Measurements from ENCODE around the gene AQP12B.
"Not testable (repeated sequence)": the region's sequence is repeated elsewhere in the genome, so short reads cannot be mapped to it uniquely, and the experiment has no call there.

AQP12B gene, protein sequence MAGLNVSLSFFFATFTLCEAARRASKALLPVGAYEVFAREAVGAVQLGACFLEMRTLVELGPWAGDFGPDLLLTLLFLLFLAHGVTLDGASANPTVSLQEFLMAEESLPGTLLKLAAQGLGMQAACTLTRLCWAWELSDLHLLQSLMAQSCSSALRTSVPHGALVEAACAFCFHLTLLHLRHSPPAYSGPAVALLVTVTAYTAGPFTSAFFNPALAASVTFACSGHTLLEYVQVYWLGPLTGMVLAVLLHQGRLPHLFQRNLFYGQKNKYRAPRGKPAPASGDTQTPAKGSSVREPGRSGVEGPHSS

DNA sequence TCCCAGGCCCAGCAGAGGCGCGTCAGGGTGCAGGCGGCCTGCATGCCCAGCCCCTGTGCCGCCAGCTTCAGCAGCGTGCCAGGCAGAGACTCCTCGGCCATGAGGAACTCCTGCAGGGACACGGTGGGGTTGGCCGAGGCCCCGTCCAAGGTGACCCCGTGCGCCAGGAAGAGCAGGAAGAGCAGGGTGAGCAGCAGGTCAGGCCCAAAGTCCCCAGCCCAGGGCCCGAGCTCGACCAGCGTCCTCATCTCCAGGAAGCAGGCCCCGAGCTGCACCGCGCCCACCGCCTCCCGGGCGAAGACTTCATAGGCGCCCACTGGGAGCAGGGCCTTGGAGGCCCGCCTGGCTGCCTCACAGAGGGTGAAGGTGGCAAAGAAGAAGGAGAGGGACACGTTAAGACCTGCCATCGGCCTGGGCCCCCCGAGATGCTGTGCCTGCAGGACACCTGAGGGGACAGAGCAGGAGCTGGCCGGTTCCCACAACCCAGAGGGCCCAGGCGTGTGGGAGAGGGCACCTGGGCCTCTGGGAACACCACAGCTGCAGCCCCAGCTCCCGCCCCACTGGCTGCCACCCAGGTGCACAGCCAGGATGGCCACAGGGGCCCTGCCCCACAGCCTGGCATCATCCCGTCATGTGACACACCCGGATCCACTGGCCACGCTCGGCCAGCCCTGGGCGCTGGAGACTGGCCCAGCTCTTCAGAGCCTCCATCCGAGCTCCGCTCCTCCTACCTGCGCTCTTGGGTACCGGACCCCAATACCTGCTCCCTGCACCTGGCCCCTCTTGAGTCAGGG lies at the start of gene AQP12B:
TSS of gene AQP12B (minus strand) at position 455 of the 794 bp plus-strand sequence. CDS start at position 407, 48 bp downstream.
- DNase-seq: not testable (repeated sequence)

DNA sequence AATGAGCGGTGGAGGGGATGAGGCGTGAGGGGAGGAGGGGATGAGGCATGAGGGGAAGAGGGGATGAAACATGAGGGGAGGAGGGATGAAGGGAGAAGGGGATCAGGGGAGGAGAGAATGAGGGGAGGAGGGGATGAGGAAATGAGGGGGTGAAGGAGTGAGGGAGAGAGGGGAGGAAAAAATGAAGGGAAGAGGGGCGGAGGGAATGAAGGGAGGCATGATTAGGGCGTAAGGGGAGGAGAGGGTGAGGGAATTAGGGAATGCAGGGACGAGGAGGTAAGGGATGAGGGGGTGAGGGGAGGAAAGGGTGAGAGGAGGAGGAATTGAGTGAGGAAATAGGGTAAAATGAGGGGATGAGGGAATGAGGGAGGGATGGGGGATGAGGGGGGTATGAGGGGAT lies 49.5 kb upstream of the AQP12B start:
- no peak for DNase-seq

DNA sequence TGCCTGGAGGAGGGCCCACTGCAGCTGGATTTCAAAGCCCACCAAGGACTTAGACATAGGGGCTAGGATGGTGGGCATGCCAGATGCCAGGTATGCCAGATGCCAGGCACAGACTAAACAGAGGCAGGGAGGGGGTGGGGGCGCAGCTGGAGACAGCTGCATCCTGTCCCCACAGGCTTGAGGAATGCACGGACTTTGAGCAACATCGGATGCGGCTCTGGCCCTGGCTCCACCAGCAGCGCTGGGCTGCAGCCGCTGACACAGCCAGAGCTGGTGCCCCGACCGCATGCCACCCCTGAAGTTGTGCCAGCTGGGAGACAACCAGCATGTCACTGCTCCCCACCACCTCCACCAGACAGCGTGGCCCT lies 48.5 kb upstream of the AQP12B start:
- DNase-seq: no peak

DNA sequence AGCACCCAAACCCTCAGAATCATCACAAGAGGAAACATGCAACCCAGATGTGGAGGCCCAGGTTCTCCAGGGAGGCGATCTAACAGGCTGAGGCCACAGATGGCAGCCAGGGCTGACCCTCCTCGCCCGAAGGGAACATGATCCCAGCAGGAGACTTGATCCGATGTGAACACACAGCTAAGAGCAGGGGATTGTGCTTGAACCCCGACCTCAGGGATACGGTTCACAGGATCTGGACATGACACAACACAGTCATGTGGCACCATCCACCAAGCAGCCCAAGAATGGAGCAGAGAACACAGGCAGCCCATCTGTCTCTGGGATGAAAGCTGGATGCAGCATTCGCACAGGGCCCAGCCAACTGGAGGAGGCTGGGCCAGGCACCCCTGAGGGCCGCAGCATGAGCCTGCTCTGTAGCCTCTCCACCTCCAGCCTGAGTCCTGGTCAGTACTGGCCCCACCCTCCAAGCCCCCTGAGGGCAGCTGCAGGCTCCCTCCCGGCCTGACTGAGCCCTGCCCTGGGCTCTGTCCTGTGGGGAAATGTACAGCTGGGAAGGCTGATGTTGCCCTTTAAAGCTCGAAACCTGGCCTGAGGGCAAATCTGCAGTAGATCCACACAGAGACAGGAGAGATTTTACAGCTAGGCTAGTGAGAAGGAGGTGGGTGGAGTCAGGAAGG lies 48.0 kb upstream of the AQP12B start:
- DNase-seq: no peak

DNA sequence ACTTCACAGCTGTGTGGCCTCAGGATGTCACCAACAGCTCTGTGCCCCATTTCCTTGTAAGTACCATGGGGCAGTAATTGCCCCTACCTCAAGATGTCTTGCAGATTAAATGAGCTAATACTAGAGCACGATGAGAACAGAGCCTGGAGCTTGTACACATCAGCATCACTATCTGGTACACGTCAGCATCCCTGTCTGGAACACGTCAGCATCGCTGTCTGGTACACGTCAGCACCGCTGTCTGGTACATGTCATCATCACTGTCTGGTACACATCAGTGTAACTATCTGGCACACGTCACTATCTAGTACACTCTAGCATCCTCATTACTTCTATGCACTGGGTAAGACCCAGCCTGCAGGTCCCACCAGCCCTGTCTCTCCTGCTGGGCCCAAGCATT lies 46.1 kb upstream of the AQP12B start:
- DNase-seq: no peak

DNA sequence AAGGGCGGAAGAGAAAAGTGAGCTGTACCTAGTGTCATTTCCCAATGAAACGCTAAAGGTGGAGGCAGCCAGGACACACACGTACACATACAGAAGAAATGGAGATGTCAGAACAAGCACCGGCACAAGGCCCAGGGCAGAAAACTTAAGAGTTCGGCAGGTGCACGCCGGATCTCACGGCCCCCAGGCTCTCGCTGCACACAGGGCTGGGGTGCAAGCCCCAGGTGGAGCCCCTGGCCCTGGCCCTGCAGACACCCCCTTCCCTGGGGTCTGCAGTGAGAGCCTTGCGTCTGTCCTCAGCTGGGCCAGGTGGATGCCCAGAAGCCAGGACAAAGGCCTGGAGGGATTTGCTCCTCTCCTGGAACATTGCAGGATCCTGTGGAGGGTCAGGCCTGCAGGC lies 45.7 kb upstream of the AQP12B start:
- no peak for DNase-seq

DNA sequence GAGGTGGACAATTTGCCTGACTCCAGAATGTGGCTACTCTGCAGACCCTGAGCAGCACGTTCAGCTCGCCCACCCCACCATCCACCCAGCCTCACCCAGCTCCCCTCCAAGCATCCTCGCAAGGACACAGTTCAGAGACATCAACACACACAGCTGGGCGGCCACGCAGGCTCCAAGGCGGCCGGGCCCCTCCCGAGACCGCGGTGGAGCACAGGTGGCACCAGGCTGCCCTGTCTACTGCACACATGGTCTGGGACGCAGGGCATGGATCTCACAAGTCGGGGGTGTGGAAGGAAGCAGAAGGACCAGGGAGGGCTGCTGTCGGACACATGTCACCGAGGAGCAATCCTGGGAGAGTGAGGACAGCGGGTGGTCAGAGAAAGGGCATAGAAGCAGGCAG lies 45.2 kb upstream of the AQP12B start:
- DNase-seq: no peak

DNA sequence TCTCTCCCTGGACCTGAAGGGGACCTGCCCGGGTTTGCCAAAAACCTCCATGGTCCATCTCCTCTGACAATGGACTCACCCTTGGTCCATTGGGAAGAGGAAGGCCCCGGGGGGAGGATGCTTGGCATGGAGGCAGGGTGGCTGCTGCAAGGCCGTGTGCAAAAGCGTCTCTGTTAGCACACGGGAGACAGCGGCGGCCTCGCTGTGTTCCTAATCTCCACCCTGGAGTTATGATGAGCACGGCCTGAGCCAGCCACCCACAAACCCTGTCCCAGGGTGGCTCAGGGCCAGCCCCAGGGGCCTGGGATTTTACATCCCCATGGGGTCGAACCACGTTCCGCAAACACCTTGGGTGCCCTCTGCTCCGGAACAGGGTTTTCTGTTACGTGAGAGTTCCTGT lies 44.8 kb upstream of the AQP12B start:
- DNase-seq: no peak

DNA sequence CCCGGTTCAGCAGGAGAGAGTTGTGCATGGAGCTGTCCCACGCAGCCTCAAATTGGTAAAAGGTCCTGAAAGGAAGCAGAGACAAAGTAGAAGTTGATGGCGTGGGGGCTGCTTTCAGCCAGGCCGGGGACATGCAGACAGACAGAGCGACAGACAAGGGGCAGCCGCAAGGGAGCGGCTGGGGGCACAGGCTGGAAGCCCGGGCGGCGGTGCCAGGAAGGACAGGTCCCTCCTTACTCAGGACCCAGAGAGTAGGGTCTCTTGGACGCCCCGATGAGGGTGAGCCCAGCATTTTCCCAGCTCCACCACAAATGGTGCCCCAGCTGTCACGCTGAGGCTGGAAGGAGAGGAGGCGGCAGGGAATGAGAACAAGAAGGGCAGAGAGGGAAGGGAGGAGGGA lies 44.2 kb upstream of the AQP12B start:
- no peak for DNase-seq

DNA sequence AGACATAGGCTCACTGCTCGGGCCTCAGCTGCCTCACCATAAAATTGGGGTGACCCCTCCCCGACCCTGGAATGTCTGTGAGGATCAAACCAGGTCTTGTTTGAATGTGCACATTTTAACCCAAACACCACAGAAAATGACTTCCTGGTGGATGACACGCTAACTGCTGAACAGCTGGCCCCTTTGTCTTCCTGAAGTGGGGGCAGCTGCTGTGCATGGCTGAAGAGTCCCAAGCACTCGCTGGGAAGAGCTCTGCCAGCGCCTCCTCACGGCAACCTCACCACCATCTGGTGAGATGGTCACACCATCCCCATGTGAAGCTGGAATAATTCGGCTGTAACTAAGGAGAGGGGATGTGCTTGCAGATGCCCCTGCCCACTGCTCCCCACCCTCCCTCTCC lies 43.0 kb upstream of the AQP12B start:
- DNase-seq: no peak

DNA sequence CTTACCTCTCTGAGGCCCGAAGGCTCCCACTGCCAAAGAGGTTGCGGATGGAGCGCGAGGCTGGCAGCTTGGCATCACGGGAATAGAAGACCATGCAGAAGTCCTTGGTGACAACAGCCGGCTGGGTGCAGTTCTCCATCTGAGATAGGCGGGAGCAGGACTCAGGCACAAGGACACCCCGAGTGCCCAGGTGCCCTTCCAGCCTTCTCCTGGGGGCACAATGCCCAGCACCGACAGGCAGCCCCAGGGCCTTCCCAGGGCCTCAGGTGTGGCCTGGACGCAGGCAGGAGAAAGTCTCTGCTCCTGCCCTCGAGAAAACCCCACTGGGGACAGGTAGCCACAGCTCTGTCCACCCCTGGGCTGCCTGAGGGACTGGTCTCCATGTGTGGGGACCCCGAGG lies 42.6 kb upstream of the AQP12B start:
- DNase-seq: no peak

DNA sequence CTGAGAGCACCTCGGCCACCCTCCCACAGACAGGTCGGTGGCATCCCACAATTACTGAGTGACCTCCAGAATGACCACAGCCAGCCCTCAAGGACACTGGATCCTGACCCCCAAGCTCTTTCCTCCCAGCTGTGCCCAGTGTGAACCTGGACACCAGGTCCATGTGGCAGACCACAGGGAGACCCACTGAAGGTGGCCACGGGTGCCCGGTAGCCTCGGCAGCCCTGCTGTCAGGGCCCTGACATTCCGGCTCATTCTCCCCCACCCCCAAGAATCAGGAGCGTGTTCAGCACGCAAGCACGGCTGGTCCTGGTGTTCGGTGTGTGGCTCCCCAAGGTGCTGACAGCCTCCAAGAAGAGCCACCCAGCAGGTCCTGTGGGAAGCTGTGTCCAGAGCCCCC lies 41.7 kb upstream of the AQP12B start:
- DNase-seq: no peak

DNA sequence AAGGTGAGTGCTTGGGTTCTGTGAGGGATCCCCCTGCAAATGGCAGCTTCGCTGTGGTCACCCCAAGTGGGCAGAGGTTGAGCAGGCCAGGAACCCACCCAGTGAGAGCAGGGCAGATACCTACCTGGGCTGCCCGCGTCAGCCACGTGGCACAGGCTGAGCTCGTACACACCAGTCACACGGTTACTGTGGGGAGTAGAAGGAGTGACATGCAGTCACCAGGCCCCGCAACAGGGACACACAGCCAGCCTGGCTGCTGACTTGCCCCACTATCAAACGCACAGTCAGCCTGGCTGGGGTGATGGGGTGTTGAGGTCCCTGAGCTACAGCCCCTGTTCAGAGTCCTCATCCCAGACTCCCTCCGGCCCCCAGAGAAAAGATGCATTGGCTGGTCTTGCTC lies 41.2 kb upstream of the AQP12B start:
- no peak for DNase-seq

DNA sequence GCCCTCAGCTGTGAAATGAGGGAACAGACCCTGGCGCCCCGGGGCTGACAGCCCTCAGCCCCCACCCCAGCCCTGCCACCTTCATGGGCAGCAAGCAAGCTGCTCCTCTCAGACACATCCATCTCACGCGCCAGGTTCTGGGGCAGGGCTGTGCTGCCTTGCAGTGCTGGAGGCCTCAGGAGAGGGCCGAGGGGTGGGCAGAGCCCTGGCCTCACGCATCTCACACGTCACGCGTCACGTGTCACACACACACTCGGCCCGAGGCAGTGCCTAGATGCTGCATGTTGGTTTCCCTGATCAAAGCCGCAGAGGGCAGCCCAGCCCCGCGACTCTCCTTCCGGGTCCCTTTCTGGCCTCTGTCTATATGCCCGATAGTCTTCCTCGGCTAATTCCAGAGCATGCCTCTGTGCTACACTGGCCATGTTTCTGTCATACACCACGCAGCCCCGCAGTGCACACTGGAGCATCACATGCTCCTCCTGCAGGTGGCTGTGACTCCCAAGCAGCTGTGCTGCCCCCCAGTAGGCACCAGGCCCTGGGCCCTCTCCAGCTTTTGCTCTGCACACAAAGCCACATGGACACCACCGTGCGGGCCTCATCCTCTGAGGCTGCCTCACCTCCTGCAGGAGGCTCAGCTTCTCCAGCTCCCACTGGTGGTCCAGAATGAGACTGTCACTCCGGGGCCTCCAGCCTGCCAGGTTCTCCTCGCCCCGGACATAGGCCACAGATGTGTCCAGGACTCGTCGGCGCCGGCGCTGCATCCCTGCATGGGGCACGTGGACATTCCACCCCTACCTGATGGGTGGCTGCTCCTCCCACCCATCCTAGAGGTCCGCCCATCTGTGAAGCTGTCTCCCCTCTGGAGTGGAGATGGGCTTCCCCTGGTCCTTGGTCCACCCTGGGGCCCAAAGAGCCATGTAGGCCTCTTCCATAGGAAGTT lies 40.4 kb upstream of the AQP12B start:
- no peak for DNase-seq

DNA sequence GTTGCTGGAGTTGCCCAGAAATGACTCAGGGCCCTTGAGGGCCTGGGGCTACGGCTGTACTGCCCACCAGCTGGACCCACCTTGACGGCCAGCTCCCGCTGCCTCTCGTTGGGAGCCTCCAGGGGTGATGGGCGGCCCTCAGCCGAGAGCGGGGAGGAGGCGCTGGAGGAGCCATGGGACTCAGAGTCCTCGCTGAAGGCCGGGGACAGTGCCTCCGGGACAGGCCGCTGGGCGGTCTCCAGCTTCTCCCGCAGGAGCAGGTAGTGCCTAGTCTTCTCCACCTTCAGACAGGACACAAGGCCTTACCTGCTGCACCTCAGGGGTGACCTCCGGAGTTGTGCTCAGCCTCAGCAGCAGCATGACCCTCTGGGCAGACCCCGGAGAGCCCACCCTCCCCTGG lies 39.7 kb upstream of the AQP12B start:
- no peak for DNase-seq

DNA sequence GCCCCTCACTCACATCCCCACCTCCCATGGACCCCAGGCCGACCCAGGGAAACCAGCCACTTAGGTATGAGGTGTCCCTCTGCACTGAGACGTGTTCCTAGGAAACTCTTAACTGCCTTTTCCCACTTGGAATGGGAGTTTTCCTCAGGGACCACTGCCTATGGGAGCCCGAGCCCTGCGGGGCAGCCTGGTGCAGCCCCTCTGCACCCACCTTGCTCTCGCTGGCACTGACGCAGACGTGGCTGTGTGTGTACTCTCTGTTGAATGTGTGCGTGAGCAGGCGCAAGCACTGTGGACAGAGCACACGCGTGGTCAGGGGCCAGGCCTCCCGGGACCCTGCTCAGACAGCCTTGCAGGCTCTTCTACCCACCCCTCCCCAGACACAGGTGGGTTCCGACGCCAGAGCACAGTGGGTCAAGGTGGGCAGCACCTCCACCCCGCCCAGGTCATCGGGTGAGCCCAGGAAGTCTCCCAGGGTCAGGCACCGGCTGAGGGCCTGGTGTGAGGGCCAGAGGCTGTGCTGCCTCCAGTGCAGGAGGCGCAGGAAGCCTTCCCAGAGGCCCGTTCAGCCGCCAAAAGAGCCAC lies 39.0 kb upstream of the AQP12B start:
- no peak for DNase-seq

DNA sequence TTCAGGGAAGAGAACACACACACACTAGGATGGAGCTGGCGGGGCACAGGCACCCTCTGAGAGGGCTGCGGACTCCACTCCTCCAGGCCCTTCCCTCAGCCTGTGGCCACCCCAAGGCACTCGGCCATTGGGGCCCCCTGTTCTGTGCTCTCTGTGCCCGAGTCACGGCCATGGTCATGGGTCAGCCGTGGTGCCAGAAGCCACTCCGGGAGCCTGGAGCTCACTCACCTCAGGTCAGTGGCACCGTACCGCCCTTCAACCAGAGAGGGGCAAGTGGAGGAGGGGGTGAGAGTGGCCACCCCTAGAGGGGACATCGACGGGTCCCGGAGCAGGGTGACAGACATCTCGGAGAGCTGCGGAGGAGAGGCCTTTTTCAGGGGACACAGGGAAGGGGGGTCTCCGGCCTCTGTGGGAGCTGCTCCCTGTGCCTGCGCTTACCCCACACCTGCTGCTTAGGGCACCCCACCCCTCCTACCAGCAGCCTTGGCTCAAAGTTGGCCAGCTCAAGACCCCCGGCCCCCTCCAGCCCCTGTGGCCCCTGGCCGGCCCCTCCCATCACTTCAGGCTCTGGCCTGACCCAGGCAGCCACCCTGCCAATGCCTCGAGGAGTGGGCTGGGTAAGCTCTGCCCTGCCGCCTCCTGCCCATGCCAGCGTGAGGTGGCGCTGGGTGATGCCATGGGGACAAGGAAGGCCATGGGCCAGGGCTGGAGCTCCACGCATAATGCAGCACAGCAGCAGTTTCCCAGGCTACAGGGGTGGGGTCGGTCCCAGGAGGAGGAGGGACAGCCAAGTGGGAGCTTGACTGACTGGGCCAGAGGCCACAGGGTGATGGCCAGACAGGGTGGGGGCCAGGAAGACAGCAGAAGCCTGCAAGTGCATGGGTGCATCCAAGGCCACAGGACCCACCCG lies 38.3 kb upstream of the AQP12B start:
- no peak for DNase-seq

DNA sequence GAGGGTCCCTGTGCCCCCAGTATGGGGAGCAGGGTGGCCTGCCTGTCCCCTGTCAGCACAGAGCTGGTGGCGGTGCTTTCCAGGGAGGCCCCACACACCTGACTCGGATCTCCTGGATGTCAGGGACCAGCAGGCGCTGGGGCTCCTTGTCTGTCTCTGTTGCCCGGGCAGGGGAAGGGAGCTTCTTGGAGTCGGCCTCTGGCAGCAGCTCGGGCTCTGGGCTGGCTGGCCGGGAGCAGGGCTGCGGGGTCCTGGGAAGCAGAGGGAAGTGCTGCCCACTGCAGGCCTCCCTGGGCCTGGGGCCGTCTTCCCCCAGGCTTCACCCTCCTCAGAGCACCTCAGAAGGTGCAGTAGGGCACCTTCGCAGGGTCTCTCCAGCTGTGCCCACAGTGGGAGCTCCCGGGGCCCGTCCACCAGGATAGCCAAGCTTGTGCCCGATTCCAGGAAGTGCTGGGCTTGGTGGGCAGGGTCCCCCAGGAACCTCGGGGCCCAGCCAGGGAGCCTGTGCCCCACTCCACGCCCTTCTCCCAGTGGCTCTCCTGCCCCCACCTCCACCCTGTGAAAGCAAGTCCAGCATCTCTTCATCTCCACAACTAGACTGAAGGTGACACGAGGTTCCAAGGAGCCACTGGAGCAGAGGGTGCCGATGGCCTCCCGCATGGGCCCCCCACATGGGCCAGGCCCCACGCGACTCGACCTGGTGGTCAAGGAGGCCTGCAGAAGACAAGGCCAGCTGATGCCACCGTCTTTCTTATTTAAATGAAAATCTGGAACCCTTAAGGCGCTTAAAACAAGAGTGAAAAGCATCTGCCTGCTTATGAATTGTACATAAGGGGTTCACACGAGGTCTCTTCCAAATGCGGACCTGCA lies 37.2 kb upstream of the AQP12B start:
- DNase-seq: no peak

DNA sequence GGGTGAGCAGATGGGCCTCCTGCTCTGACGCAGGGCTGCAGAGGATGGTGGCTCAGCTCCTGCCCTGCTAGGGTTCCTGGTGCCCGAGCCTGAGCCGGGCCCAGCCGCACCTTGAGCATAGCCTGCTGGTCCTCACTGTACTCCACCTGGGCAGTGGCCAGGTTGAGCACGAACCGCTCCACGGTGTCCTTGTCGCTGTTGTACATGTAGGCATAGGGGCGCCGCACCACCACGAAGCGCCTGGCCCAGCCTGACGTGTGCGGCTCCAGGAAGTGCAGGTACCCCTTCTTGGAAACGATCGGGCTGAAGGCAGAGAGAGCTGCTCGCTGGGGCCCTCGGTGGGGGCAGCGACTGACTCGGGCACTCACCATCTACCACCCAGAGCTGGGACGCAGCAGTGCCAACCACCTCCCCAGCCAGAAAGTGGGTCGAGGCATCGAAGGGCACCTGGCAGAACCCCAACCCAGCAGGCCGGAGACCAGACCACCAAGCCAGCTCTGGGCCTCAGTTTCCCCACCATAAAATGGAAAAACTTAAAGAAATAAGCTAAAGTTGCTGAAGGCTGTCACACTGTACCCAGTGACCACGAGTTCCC lies 36.3 kb upstream of the AQP12B start:
- no peak for DNase-seq

Measured in activated CD8-positive, alpha-beta memory T cell treated with anti-CD3 and anti-CD28 coated beads, Interleukin-2, amount 50 U/mL, for 4 hours (primary cell).